ENCODE measurements around the gene CYP51A1. TPM values are rescaled to one million over a fixed set of nuclear protein-coding genes. Genes with fewer than 3 reads are reported as not detected.

The CYP51A1 gene
- polyA plus RNA-seq, 1 donor (not counting 4 experiments of a cell fraction or from before 2014, with no cell fraction given): 55.1 TPM

- Histone ChIP-seq H3K27me3 (ENCODE audit: control insufficient read depth, extremely low read depth, insufficient read depth, low read length) (no peaks in the 10 kb centered on the region), H3K79me2 (ENCODE audit: control insufficient read depth, insufficient read depth, low read length) (no peaks in the 10 kb centered on the region), H3K27ac (ENCODE audit: control insufficient read depth, insufficient read depth, low read length) (peak overlapping the region; percentile 70), H3K9ac (ENCODE audit: control insufficient read depth, extremely low read depth, insufficient read depth, low read length) (no peak overlapping the region), H4K20me1 (ENCODE audit: control insufficient read depth, extremely low read depth, insufficient read depth, low read length) (no peaks in the 10 kb centered on the region), H3K4me1 (ENCODE audit: control insufficient read depth, extremely low read depth, insufficient read depth, low read length) (peaks cover 13% of the 10 kb centered on the region), H3K4me3 (ENCODE audit: control insufficient read depth in 2 of 3, extremely low read depth in 1 of 3, insufficient read depth in 2 of 3, low read depth in 1 of 3, low read length in 3 of 3) (no peak overlapping the region), H3K9me3 (ENCODE audit: control insufficient read depth, low read depth, low read length) (no peaks in the 10 kb centered on the region), H3K4me2 (ENCODE audit: control insufficient read depth, extremely low read depth, insufficient read depth, low read depth, low read length) (peak overlapping the region; percentile 49), H2AFZ (ENCODE audit: control insufficient read depth, low read length) (no peak overlapping the region), H3K9me1 (ENCODE audit: control insufficient read depth, extremely low read depth, insufficient read depth, low read length) (no peaks in the 10 kb centered on the region), H3K36me3 (ENCODE audit: control insufficient read depth in 2 of 2, extremely low read depth in 1 of 2, insufficient read depth in 2 of 2, low read length in 2 of 2) (peaks cover 0 to 1% of the 10 kb centered on the region in 2 experiments)
- dilution Hi-C loops (cut with MboI; ENCODE audit: extremely low pct_ligation_motif_present, low sequenced_read_pairs): no loop called here
- TF ChIP-seq EZH2 (IDR thresholded peaks at IDR 0.05; ENCODE audit: low read length): no peak
- no peak for TF ChIP-seq CTCF (optimal IDR thresholded peaks at IDR 0.05 in 1 of 3, IDR thresholded peaks at IDR 0.05 in 1 of 3, conservative IDR thresholded peaks at IDR 0.05 in 1 of 3; ENCODE audit: extremely low read depth in 1 of 3, insufficient read depth in 2 of 3, low read length in 3 of 3)
- DNase-seq (ENCODE audit: low read depth, low spot score) (no peak), FAIRE-seq (peak; percentile 59)
These were observed 58.7 kb downstream of the CYP51A1 start for GRCh38 chr7:92075455-92076158.

DNA sequence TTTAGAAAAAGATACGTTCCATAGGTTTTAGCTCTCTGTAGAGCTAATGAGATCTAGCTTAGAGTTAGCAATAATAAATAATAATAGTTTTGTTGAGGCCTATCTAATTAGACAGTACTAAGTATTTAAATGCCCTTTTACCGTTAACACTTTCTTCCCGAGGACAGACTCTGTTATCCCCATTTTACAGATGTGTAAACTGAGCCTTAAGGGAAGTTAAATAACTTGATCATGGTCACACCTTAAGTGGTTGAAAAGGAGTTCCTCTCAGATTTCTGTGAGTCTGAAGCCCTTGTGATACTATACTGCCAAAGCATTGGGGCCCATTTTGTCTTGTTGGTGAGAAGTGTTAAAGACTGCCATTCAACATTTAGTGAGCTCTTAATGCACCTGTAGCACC is 61.6 kb downstream of the CYP51A1 start:
- TF ChIP-seq EZH2 (IDR thresholded peaks at IDR 0.05; ENCODE audit: low read length) (no peak), CTCF (optimal IDR thresholded peaks at IDR 0.05 in 1 of 3, IDR thresholded peaks at IDR 0.05 in 1 of 3, conservative IDR thresholded peaks at IDR 0.05 in 1 of 3; ENCODE audit: extremely low read depth in 1 of 3, insufficient read depth in 2 of 3, low read length in 3 of 3) (no peak)
- Histone ChIP-seq H3K4me1 (ENCODE audit: control insufficient read depth, extremely low read depth, insufficient read depth, low read length) (peaks cover 13% of the 10 kb centered on the region), H3K9me1 (ENCODE audit: control insufficient read depth, extremely low read depth, insufficient read depth, low read length) (no peaks in the 10 kb centered on the region), H4K20me1 (ENCODE audit: control insufficient read depth, extremely low read depth, insufficient read depth, low read length) (no peaks in the 10 kb centered on the region), H3K79me2 (ENCODE audit: control insufficient read depth, insufficient read depth, low read length) (no peaks in the 10 kb centered on the region), H3K9ac (ENCODE audit: control insufficient read depth, extremely low read depth, insufficient read depth, low read length) (no peak overlapping the region), H3K4me2 (ENCODE audit: control insufficient read depth, extremely low read depth, insufficient read depth, low read depth, low read length) (no peak overlapping the region), H3K9me3 (ENCODE audit: control insufficient read depth, low read depth, low read length) (no peaks in the 10 kb centered on the region), H3K4me3 (ENCODE audit: control insufficient read depth in 2 of 3, extremely low read depth in 1 of 3, insufficient read depth in 2 of 3, low read depth in 1 of 3, low read length in 3 of 3) (no peak overlapping the region), H2AFZ (ENCODE audit: control insufficient read depth, low read length) (no peak overlapping the region), H3K27me3 (ENCODE audit: control insufficient read depth, extremely low read depth, insufficient read depth, low read length) (no peaks in the 10 kb centered on the region), H3K27ac (ENCODE audit: control insufficient read depth, insufficient read depth, low read length) (no peak overlapping the region), H3K36me3 (ENCODE audit: control insufficient read depth in 2 of 2, extremely low read depth in 1 of 2, insufficient read depth in 2 of 2, low read length in 2 of 2) (no peaks in the 10 kb centered on the region)
- DNase-seq (ENCODE audit: low read depth, low spot score) (no peak), FAIRE-seq (no peak)
- dilution Hi-C loops (cut with MboI; ENCODE audit: extremely low pct_ligation_motif_present, low sequenced_read_pairs): no loop called here

Data from keratinocyte (primary cell).